Measurements from ENCODE around the gene CTDSP1.

DNA sequence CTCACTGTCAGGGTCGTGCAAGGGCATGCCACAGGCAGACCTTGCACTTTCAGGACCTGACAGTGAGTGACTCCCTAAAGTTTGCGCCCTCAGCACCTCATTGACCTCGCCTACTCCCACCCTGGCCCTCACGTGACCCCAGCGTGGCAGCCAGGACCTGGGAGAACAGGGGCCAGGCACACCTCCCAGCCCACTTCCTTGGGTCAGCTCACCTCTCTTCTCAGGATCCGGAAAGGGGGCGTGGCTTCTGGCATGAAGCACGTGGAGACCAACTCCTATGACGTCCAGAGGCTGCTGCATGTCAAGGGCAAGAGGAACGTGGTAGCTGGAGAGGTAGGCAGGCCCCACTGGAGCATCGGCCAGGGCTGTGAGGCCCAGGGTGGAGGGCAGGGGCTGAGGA lies 28.1 kb downstream of the CTDSP1 start:
- TF ChIP-seq, protein P1, sequence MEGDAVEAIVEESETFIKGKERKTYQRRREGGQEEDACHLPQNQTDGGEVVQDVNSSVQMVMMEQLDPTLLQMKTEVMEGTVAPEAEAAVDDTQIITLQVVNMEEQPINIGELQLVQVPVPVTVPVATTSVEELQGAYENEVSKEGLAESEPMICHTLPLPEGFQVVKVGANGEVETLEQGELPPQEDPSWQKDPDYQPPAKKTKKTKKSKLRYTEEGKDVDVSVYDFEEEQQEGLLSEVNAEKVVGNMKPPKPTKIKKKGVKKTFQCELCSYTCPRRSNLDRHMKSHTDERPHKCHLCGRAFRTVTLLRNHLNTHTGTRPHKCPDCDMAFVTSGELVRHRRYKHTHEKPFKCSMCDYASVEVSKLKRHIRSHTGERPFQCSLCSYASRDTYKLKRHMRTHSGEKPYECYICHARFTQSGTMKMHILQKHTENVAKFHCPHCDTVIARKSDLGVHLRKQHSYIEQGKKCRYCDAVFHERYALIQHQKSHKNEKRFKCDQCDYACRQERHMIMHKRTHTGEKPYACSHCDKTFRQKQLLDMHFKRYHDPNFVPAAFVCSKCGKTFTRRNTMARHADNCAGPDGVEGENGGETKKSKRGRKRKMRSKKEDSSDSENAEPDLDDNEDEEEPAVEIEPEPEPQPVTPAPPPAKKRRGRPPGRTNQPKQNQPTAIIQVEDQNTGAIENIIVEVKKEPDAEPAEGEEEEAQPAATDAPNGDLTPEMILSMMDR (IDR thresholded peaks at IDR 0.05; ENCODE audit: borderline replicate concordance, extremely low read depth, low read length, poor library complexity, severe bottlenecking): no peak
- no peak for TF ChIP-seq EZH2 (IDR thresholded peaks at IDR 0.05; ENCODE audit: borderline replicate concordance, low read depth, low read length, severe bottlenecking)

Data from DND-41 (cell line).